HUES64 (cell line): Measurements from ENCODE around the gene IPPK. TPM values are rescaled to one million over a fixed set of nuclear protein-coding genes. Genes with fewer than 3 reads are reported as not detected.

Experiments used
- H3K27ac ChIP-seq: 2 replicates; pipeline ENCODE4 v1.7.0; 2013; ENCODE audit warnings: low read depth, low read length, inconsistent platforms
- H3K27me3 ChIP-seq: 2 replicates; pipeline ENCODE4 v1.6.1; 2013; ENCODE audit warnings: mild to moderate bottlenecking, low read length; ENCODE audit not compliant: insufficient read depth
- H3K36me3 ChIP-seq: 2 replicates; pipeline ENCODE4 v1.6.1; 2013; ENCODE audit warnings: mild to moderate bottlenecking, low read length; ENCODE audit not compliant: insufficient read depth
- H3K4me1 ChIP-seq: 2 replicates; pipeline ENCODE4 v1.6.1; 2013; ENCODE audit warnings: mild to moderate bottlenecking, low read length, moderate library complexity; ENCODE audit not compliant: insufficient read depth
- H3K4me3 ChIP-seq: 2 replicates; pipeline ENCODE4 v1.5.1; 2013; ENCODE audit warnings: mild to moderate bottlenecking, low read length, moderate library complexity
- H3K9ac ChIP-seq: 2 replicates; pipeline ENCODE4 v1.6.1; 2013; ENCODE audit warnings: mild to moderate bottlenecking, low read depth, low read length
- H3K9me3 ChIP-seq: 2 replicates; pipeline ENCODE4 v1.6.1; 2013; ENCODE audit warnings: low read depth, low read length; ENCODE audit not compliant: insufficient read depth
- WGBS: fragments of 150-250, 120-280 bp; methylation state at CpG from one replicate; pipeline ENCODE4 v1.1.7; 2013; ENCODE audit warnings: missing lambda C conversion rate; 5-methylcytosine and 5-hydroxymethylcytosine counted together
- polyA plus RNA-seq, 2 experiments: library from polyadenylated mRNA; stranded (reverse); fragments of 50-300 nt; gene quantifications; one replicate each; pipeline ENCODE4 v1.2.3, GENCODE V29; 2013

Gene IPPK, protein sequence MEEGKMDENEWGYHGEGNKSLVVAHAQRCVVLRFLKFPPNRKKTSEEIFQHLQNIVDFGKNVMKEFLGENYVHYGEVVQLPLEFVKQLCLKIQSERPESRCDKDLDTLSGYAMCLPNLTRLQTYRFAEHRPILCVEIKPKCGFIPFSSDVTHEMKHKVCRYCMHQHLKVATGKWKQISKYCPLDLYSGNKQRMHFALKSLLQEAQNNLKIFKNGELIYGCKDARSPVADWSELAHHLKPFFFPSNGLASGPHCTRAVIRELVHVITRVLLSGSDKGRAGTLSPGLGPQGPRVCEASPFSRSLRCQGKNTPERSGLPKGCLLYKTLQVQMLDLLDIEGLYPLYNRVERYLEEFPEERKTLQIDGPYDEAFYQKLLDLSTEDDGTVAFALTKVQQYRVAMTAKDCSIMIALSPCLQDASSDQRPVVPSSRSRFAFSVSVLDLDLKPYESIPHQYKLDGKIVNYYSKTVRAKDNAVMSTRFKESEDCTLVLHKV
- 7.0 TPM for polyA plus RNA-seq (2013, experiment 1 of 2)
- polyA plus RNA-seq (2013, experiment 2 of 2): 8.1 TPM

DNA sequence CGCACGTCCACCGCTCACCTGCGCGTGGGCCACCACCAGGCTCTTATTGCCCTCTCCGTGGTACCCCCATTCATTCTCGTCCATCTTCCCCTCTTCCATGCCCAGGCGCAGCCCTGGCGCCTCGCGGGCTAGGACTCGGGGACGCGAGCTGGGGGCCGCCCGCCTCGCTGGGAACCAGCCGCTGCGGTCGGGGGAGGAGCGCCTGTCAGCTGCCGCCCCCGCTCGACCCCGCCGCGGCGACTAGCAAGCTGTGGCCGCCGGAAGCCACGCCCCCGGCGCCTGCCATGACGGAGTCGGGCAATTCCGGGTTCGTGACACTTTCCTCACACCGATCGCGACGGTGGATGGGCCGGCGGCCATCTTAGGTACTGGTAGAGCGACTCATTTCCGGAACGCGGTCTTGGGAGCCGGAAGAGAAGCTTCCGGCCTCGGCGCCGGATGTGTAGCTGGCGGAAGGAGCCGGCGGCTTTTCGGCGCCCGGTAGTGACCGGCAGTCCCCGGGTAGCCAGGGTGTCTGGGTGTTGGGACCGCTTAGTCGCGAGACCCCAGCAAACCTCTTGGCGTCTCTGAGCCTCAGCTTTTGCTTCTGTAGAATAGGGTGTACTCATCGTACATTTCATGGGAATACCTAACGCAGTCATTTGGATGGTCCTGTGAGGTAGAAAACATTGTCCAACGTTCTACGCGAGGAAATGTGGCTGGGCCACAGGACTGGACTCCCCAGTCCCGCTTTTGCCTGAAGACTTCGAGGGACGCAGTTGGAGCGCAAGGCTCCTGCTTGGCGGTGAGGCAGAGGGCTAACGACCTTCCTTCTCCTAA is at the start of gene IPPK:
Gene IPPK (minus strand): TSS at position 242 of the 819 bp plus-strand sequence. CDS start 143 bp downstream, at position 99.
- under 1% methylated on average over 75 of the region's 75 CpGs for WGBS
- peak within 1 kb of the TSS; percentile 99 for H3K4me3 ChIP-seq
- peaks cover 5% of the 10 kb centered on the region; the same call in 1 of the 2 replicates for H3K36me3 ChIP-seq
- no peaks in the 10 kb centered on the region for H3K9me3 ChIP-seq
- H3K9ac ChIP-seq: peak within 1 kb of the TSS; percentile 89
- peaks cover 8% of the 10 kb centered on the region; the same call in 1 of the 2 replicates for H3K4me1 ChIP-seq
- peak within 1 kb of the TSS; percentile 84 for H3K27ac ChIP-seq
- no peaks in the 10 kb centered on the region for H3K27me3 ChIP-seq

GRCh38 chr9:92719028-92719647 is 49.2 kb upstream of the IPPK start:
- no peak overlapping the region for H3K27ac ChIP-seq
- no peak overlapping the region for H3K9ac ChIP-seq
- no peaks in the 10 kb centered on the region for H3K9me3 ChIP-seq
- 95% methylated on average over 34 of the region's 34 CpGs for WGBS
- H3K4me1 ChIP-seq: no peaks in the 10 kb centered on the region
- H3K4me3 ChIP-seq: no peak overlapping the region
- H3K27me3 ChIP-seq: no peaks in the 10 kb centered on the region
- H3K36me3 ChIP-seq: peaks cover 78% of the 10 kb centered on the region

DNA sequence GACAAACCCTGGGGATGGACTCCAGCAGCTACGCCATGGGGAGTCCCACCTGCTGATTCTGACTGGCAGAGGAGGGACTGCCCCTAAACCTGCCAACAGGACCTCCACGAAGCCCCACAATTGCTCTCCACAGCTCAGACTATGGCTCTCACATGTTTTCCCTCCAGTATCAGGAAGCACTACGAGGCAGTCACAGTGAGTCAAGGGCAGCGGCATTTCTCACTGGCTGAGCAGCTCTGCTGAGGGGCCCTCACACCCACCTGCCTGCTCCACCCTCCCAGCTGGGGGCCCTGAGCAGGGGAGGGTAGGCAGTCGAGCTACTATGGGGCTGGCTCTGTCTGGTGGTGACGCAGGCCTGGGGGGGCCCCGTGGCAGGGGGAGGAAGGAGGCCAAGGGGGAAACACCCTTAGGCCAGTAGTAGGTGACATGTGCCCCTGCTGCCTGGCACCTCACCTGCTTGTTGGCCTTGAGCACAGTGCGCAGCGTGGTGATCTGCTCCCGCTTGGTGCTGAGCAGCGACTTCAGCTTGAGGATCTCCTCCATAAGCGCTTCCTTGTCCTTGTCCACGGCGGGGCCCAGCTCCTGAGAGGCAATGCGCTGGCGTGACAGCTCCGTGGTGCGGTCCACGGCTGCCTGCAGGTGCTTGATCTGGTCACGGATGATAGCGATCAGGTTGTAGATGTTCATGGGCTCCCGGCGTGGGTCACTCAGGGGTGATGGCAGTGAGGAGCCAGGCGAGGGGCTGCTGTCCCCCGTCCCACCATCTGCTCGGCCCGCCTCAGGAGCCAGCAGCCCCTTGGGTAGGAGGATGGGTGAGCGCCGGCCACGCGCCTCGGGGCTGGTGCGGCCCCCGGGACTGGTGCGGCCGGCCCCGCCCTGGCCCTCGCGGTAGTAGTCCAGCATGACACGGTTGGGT is 48.4 kb upstream of the IPPK start:
- H3K4me3 ChIP-seq: no peak overlapping the region
- no peak overlapping the region for H3K27ac ChIP-seq
- no peaks in the 10 kb centered on the region for H3K27me3 ChIP-seq
- no peak overlapping the region for H3K9ac ChIP-seq
- H3K36me3 ChIP-seq: peaks cover 86% of the 10 kb centered on the region
- no peaks in the 10 kb centered on the region for H3K4me1 ChIP-seq
- H3K9me3 ChIP-seq: no peaks in the 10 kb centered on the region
- 96% methylated on average over 40 of the region's 40 CpGs for WGBS

DNA sequence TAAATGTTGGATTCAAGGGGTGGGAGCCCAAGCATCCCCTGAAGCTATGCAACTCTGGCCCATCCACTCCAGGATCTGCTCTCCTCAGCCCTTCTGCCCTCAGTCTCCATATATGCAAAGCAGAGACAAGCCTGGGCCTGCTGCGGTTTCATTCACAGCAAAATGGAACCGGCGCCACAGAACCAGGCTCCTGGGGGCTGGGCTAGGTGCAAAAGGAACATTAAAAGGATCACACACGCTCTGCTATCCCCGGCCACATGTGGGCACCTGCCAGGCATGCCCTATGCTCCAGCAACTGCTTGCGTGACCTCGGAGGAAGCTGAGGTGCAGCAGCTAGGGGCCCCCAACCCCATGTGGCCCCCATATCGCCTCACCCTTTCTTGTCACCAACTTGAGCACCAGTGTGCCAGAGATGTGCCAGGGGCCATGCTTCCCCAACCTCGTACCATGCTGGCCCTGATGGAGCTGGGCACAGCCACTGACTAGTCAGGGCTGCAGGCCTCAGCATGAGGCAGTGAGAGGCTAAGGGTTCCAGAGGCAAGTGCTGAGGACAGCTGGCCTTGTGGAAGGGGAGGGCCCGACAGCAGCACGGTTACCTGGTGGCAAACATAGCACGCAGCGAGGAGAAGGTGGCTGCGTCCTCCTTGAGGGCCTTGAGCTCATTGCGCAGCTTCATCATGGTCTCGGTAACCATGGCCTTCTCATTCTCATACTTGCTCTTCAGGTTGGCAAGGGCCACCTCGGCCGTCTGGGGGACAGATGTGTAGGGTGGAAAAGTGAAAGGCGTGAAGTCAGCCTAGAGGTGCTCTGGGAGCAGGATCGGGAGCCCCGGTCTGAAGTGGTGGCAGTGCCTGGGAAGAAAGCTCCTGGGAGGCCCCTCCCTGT is 47.5 kb upstream of the IPPK start:
- Histone ChIP-seq H3K4me1 (no peaks in the 10 kb centered on the region), H3K27ac (no peak overlapping the region), H3K36me3 (peaks cover 91% of the 10 kb centered on the region), H3K9me3 (no peaks in the 10 kb centered on the region), H3K27me3 (no peaks in the 10 kb centered on the region), H3K9ac (no peak overlapping the region), H3K4me3 (no peak overlapping the region)
- 96% methylated on average over 21 of the region's 21 CpGs for WGBS

GRCh38 chr9:92716557-92716956 is 46.6 kb upstream of the IPPK start:
- Histone ChIP-seq H3K27me3 (no peaks in the 10 kb centered on the region), H3K4me3 (no peak overlapping the region), H3K9ac (no peak overlapping the region), H3K4me1 (no peaks in the 10 kb centered on the region), H3K36me3 (peaks cover 89% of the 10 kb centered on the region), H3K27ac (no peak overlapping the region), H3K9me3 (no peaks in the 10 kb centered on the region)
- WGBS: 54% methylated on average over 4 of the region's 4 CpGs

GRCh38 chr9:92715488-92716231 is 45.7 kb upstream of the IPPK start:
- Histone ChIP-seq H3K27me3 (no peaks in the 10 kb centered on the region), H3K9ac (no peak overlapping the region), H3K4me1 (no peaks in the 10 kb centered on the region), H3K4me3 (no peak overlapping the region), H3K9me3 (no peaks in the 10 kb centered on the region), H3K27ac (no peak overlapping the region), H3K36me3 (peaks cover 89% of the 10 kb centered on the region)
- 94% methylated on average over 17 of the region's 17 CpGs for WGBS

- 95% methylated on average over 34 of the region's 34 CpGs for WGBS
Measured at GRCh38 chr9:92714787-92715487, 45.0 kb upstream of the IPPK start.

GRCh38 chr9:92714016-92714415 is 44.1 kb upstream of the IPPK start:
- WGBS: 94% methylated on average over 3 of the region's 3 CpGs
- Histone ChIP-seq H3K4me3 (no peak overlapping the region), H3K27me3 (no peaks in the 10 kb centered on the region), H3K27ac (no peak overlapping the region), H3K9ac (no peak overlapping the region), H3K9me3 (no peaks in the 10 kb centered on the region), H3K36me3 (peaks cover 78% of the 10 kb centered on the region), H3K4me1 (no peaks in the 10 kb centered on the region)

More at GRCh38 chr9:92714787-92715487, 45.0 kb upstream of the IPPK start:
- Histone ChIP-seq H3K36me3 (peaks cover 84% of the 10 kb centered on the region), H3K4me3 (no peak overlapping the region), H3K4me1 (no peaks in the 10 kb centered on the region), H3K27me3 (no peaks in the 10 kb centered on the region), H3K27ac (no peak overlapping the region), H3K9ac (no peak overlapping the region), H3K9me3 (no peaks in the 10 kb centered on the region)

DNA sequence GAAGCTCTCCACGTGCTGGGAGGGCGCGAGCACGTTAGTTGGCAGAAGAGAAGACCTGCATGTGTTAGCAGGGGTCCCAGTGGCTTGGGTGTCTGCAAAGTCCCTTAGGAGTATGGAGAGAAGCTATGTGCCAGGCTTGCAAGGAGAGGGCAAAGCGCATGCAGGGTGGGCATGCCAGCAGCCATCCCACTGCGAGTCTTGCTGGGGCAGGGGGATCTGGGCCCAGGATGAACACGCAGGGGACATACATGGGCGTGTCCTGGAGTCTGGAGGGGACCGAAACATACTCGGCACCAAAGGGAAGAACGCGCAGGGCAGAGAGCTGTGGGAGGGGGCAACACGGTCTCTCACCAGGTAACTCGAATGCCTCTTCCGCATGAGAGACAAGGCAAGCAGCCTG is 43.6 kb upstream of the IPPK start:
- H3K27ac ChIP-seq: no peak overlapping the region
- H3K4me1 ChIP-seq: no peaks in the 10 kb centered on the region
- H3K36me3 ChIP-seq: peaks cover 74% of the 10 kb centered on the region
- no peak overlapping the region for H3K9ac ChIP-seq
- 94% methylated on average over 15 of the region's 15 CpGs for WGBS
- H3K9me3 ChIP-seq: no peaks in the 10 kb centered on the region
- no peaks in the 10 kb centered on the region for H3K27me3 ChIP-seq
- H3K4me3 ChIP-seq: no peak overlapping the region
